Stimulated activated CD8-positive, alpha-beta memory T cell treated with anti-CD3 and anti-CD28 coated beads, Interleukin-4, amount 100 ng/mL, for 4 hours (primary cell): ENCODE measurements around the gene SRSF7.
"Not testable (repeated sequence)": the region's sequence is repeated elsewhere in the genome, so short reads cannot be mapped to it uniquely, and the experiment has no call there.

ENCODE experiments used
- DNase-seq, 2 donors: peaks; one replicate each; pipeline ENCODE4 v3.0.0-alpha.2; 2020; ENCODE audit warnings: low read depth in 2 of 2, low spot score in 1 of 2

Gene SRSF7

GRCh38 chr2:38750891-38751595, at the start of gene SRSF7:
TSS of gene SRSF7 (minus strand) at chr2:38751361. CDS start at chr2:38751256, 105 bp downstream.
- peak; percentile 94 to 96 for DNase-seq

GRCh38 chr2:38797953-38798352, 46.8 kb upstream of the SRSF7 start:
- no peak for DNase-seq

GRCh38 chr2:38797250-38797676, 46.1 kb upstream of the SRSF7 start:
- DNase-seq = no peak

GRCh38 chr2:38795016-38795415, 43.9 kb upstream of the SRSF7 start:
- not testable (repeated sequence) for DNase-seq

GRCh38 chr2:38794235-38794946, 43.2 kb upstream of the SRSF7 start:
- DNase-seq = no peak

GRCh38 chr2:38793511-38793910, 42.4 kb upstream of the SRSF7 start:
- DNase-seq = no peak

GRCh38 chr2:38792751-38793150, 41.6 kb upstream of the SRSF7 start:
- DNase-seq = no peak

GRCh38 chr2:38792321-38792720, 41.2 kb upstream of the SRSF7 start:
- DNase-seq = not testable (repeated sequence)

- no peak for DNase-seq
These were observed 40.6 kb upstream of the SRSF7 start for GRCh38 chr2:38791744-38792143.

- no peak for DNase-seq
These were observed 38.5 kb upstream of the SRSF7 start for GRCh38 chr2:38789691-38790090.

- DNase-seq = no peak
These were observed 37.1 kb upstream of the SRSF7 start for GRCh38 chr2:38788306-38788705.

GRCh38 chr2:38783586-38783985, 32.4 kb upstream of the SRSF7 start:
- DNase-seq = no peak

GRCh38 chr2:38778687-38779082, 27.5 kb upstream of the SRSF7 start:
- no peak for DNase-seq

GRCh38 chr2:38776531-38776930, 25.4 kb upstream of the SRSF7 start:
- DNase-seq = no peak

GRCh38 chr2:38775921-38776225, 24.7 kb upstream of the SRSF7 start:
- DNase-seq = no peak

- DNase-seq = no peak
These were observed 24.1 kb upstream of the SRSF7 start for GRCh38 chr2:38775097-38775920.

- DNase-seq = no peak
These were observed 20.5 kb upstream of the SRSF7 start for GRCh38 chr2:38771632-38772031.

- no peak for DNase-seq
These were observed 14.4 kb upstream of the SRSF7 start for GRCh38 chr2:38765551-38765950.

GRCh38 chr2:38765149-38765548, 14.0 kb upstream of the SRSF7 start:
- no peak for DNase-seq

- DNase-seq = no peak
These were observed 12.6 kb upstream of the SRSF7 start for GRCh38 chr2:38763728-38764127.

- no peak for DNase-seq
These were observed 12.1 kb upstream of the SRSF7 start for GRCh38 chr2:38763228-38763627.

GRCh38 chr2:38755891-38756290, 4.7 kb upstream of the SRSF7 start:
- DNase-seq = not testable (repeated sequence)
